Activated CD8-positive, alpha-beta memory T cell treated with anti-CD3 and anti-CD28 coated beads for 24 hours (primary cell): ENCODE results near the gene GYS1.
A peak's percentile ranks its signal among the peaks of the same experiment; 100 is the strongest.
"Not testable (repeated sequence)": the region's sequence is repeated elsewhere in the genome, so short reads cannot be mapped to it uniquely, and the experiment has no call there.

Experiments
- DNase-seq: peaks from one replicate; pipeline ENCODE4 v3.0.0-alpha.2; 2020

GYS1 gene

GRCh38 chr19:48993175-48994034, at the start of gene GYS1, which contains the start of gene RUVBL2:
Gene GYS1 (minus strand): TSS chr19:48993309. CDS start chr19:48993112, 197 bp downstream.
Gene RUVBL2 (plus strand): TSS chr19:48993887. CDS start chr19:48993912, 25 bp downstream.
- peak; percentile 99 for DNase-seq

- DNase-seq, result not testable (repeated sequence)
Measured at GRCh38 chr19:49042666-49043065, 49.6 kb upstream of the GYS1 start.

GRCh38 chr19:49042177-49042576, 49.1 kb upstream of the GYS1 start:
- no peak for DNase-seq

- not testable (repeated sequence) for DNase-seq
Measured at GRCh38 chr19:49039736-49040135, 46.6 kb upstream of the GYS1 start.

- DNase-seq, result not testable (repeated sequence)
Measured at GRCh38 chr19:49038557-49039276, 45.6 kb upstream of the GYS1 start.

- not testable (repeated sequence) for DNase-seq
Measured at GRCh38 chr19:49038111-49038510, 45.0 kb upstream of the GYS1 start.

GRCh38 chr19:49036815-49037214, 43.7 kb upstream of the GYS1 start, which contains the start of gene CGB1:
Gene CGB1 (minus strand): TSS chr19:49036895. CDS start chr19:49036711, 184 bp downstream.
- DNase-seq, result peak; percentile 77

- peak; percentile 91 for DNase-seq
Measured at GRCh38 chr19:49031642-49032301, 38.7 kb upstream of the GYS1 start, which contains the start of gene CGB2. Gene CGB2 (plus strand): TSS chr19:49031890. CDS start chr19:49032096, 206 bp downstream.

GRCh38 chr19:49030323-49030722, 37.2 kb upstream of the GYS1 start:
- not testable (repeated sequence) for DNase-seq

GRCh38 chr19:49029749-49030148, 36.6 kb upstream of the GYS1 start:
- not testable (repeated sequence) for DNase-seq

- not testable (repeated sequence) for DNase-seq
Measured at GRCh38 chr19:49028686-49029085, 35.6 kb upstream of the GYS1 start.

- not testable (repeated sequence) for DNase-seq
Measured at GRCh38 chr19:49025599-49025998, 32.5 kb upstream of the GYS1 start.

- DNase-seq, result not testable (repeated sequence)
Measured at GRCh38 chr19:49025088-49025487, 32.0 kb upstream of the GYS1 start.

- not testable (repeated sequence) for DNase-seq
Measured at GRCh38 chr19:49024233-49024632, 31.1 kb upstream of the GYS1 start, which contains the start of gene CGB3. Gene CGB3 (minus strand): TSS chr19:49024333. CDS start chr19:49023971, 362 bp downstream.

- no peak for DNase-seq
Measured at GRCh38 chr19:49022116-49022515, 29.0 kb upstream of the GYS1 start.

- no peak for DNase-seq
Measured at GRCh38 chr19:49020931-49021895, 28.1 kb upstream of the GYS1 start.

GRCh38 chr19:49020342-49020741, 27.2 kb upstream of the GYS1 start:
- DNase-seq, result no peak

- peak; percentile 86 for DNase-seq
Measured at GRCh38 chr19:49019242-49019932, 26.3 kb upstream of the GYS1 start.

- DNase-seq, result peak; percentile 72
Measured at GRCh38 chr19:49018388-49019241, 25.5 kb upstream of the GYS1 start.
